ENCODE data around the gene SHPK. TPM values are rescaled to one million over a fixed set of nuclear protein-coding genes. Genes with fewer than 3 reads are reported as not detected.

The SHPK gene
- total and polyA plus RNA-seq, 12 donors, result 2.3 to 7.6 (median 4.2) TPM

DNA sequence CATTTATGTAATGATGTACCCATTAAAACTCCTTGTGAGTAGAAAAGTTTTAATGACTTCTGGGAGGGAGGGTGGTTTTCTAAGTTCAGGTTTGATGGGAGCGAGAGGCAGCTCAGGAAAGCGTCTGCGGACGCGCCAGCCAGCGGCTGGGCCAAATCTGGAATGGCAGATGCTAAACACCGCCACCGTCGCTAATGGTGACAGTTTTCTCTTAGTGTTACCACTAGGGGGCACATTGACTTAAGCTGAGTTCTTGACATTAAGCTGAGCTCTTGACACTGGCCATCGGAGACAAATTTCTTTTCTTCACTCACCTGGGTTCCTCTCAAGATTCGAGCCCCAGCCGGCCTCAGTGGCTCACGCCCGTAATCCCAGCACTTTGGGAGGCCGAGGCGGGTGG lies 33.6 kb downstream of the SHPK start:
- H3K4me3 ChIP-seq, result no peak overlapping the region
- no peaks in the 10 kb centered on the region for H3K27me3 ChIP-seq
- 56 to 64% methylated on average over 16 of the region's 16 CpGs for WGBS, 2 donors
- peaks cover 0 to 46% (median 15%) of the 10 kb centered on the region in 9 donors for H3K36me3 ChIP-seq
- peak in 8 of 9 donors; percentile 16 to 54 (median 50) for TF ChIP-seq CTCF (IDR thresholded peaks at IDR 0.05)
- H3K4me1 ChIP-seq, result no peaks in the 10 kb centered on the region
- DNase-seq (peak in 1 of 2 donors; percentile 18), ATAC-seq (peak in 1 of 8 donors; percentile 38)
- intact Hi-C loops (cut with DNase I), result no loop called here
- H3K27ac ChIP-seq, result no peak overlapping the region
- H3K9me3 ChIP-seq, result no peaks in the 10 kb centered on the region

- H3K36me3 ChIP-seq, result peaks cover 0 to 39% (median 3%) of the 10 kb centered on the region in 9 donors
- no peak overlapping the region for H3K4me3 ChIP-seq
- no peaks in the 10 kb centered on the region for H3K9me3 ChIP-seq
- H3K27ac ChIP-seq, result no peak overlapping the region
- intact Hi-C loops (cut with DNase I), result no loop called here
- TF ChIP-seq CTCF (IDR thresholded peaks at IDR 0.05), result no peak
- H3K4me1 ChIP-seq, result no peaks in the 10 kb centered on the region
- WGBS, 2 donors, result 85 to 86% methylated on average over 15 of the region's 15 CpGs
- no peaks in the 10 kb centered on the region for H3K27me3 ChIP-seq
- no peak for DNase-seq
- ATAC-seq, result peak in 3 of 8 donors; percentile 38 to 53 (median 40)
These were observed 35.4 kb downstream of the SHPK start for GRCh38 chr17:3600529-3601205.

DNA sequence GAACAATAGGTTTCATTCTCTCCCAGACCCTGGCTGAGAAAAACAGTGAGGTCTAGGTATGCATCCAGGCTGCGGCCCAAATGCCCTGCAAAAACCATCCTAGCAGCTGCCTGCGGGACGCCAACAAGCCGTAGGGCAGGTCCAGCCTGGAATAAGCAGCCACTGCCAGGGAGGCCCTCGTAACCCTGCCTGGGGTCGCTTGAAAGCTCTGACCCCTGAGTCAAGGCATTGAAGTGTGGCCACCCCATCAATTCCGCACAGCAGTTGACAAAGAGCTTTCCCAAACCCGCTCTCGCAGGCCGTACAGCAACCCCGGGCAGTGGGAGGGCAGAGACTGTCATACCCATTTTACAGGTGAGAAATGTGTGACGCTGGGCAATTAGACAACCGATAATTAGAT lies 38.0 kb downstream of the SHPK start:
- Histone ChIP-seq H3K27ac (no peak overlapping the region), H3K27me3 (no peaks in the 10 kb centered on the region), H3K4me1 (peaks cover 5 to 20% (median 13%) of the 10 kb centered on the region in 9 donors), H3K4me3 (no peak overlapping the region), H3K9me3 (no peaks in the 10 kb centered on the region), H3K36me3 (peaks cover 0 to 16% (median 0%) of the 10 kb centered on the region in 9 donors)
- intact Hi-C loops (cut with DNase I), result no loop called here
- TF ChIP-seq CTCF (IDR thresholded peaks at IDR 0.05), result no peak
- no peak for ATAC-seq
- 85 to 89% methylated on average over 13 of the region's 13 CpGs for WGBS, 2 donors
- no peak for DNase-seq

DNA sequence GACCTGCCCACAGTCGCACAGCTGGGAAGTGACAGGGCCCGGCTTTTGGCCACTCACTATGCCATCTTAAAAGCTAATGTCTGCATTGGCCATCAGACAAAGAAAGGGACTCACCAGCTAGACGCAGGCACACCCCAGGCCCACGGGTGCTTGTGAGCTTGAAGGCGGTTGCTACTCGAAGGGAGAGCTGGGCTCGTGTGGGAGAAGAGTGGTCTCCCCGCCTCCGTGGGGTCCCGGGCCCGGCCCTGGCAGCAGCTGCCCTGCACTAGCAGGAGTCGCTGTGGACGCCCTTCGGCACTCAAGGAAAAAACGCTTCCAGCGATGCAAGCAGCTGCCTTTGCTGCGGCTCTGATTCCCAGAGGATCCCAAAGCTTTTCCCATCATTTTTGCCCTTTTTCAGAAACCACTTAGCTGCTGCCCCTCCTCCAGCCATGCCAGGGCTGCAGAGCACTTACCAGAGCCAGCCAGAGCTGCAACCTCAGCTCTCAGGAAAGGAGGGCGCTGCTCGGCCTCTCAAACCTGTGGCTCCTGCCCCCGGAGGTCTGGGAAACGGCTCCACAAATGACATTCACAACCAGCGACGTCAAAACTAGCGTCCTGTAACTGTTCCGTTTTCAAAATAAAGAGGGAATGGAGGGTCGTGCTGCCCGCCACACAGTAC lies 39.1 kb downstream of the SHPK start:
- Histone ChIP-seq H3K36me3 (peaks cover 0 to 16% (median 0%) of the 10 kb centered on the region in 9 donors), H3K9me3 (no peaks in the 10 kb centered on the region), H3K4me1 (peaks cover 5 to 20% (median 13%) of the 10 kb centered on the region in 9 donors), H3K27me3 (no peaks in the 10 kb centered on the region), H3K4me3 (no peak overlapping the region), H3K27ac (no peak overlapping the region)
- DNase-seq (no peak), ATAC-seq (no peak)
- 87 to 92% methylated on average over 27 of the region's 27 CpGs for WGBS, 2 donors
- intact Hi-C loops (cut with DNase I), result no loop called here
- no peak for TF ChIP-seq CTCF (IDR thresholded peaks at IDR 0.05)
